ENCODE measurements around the gene STEAP3.

The STEAP3 gene

GRCh38 chr2:119252186-119253113 lies 28.8 kb downstream of the STEAP3 start:
- H2AFZ ChIP-seq, result no peak overlapping the region
- no peak overlapping the region for H3K4me3 ChIP-seq (ENCODE audit: low read depth, low read length)
- H3K27ac ChIP-seq, result no peak overlapping the region

GRCh38 chr2:119253114-119253702 lies 29.6 kb downstream of the STEAP3 start:
- no peak overlapping the region for H3K4me3 ChIP-seq (ENCODE audit: low read depth, low read length)
- no peaks in the 10 kb centered on the region for H3K9me3 ChIP-seq (ENCODE audit: control insufficient read depth, low read length)
- no peak for TF ChIP-seq CTCF (IDR thresholded peaks at IDR 0.05)
- no peaks in the 10 kb centered on the region for H3K36me3 ChIP-seq (ENCODE audit: control insufficient read depth, insufficient read depth, low read length)
- no peak overlapping the region for H2AFZ ChIP-seq
- H3K27ac ChIP-seq, result no peak overlapping the region
- peaks cover 2% of the 10 kb centered on the region for H3K4me1 ChIP-seq
- H3K27me3 ChIP-seq (ENCODE audit: control insufficient read depth, insufficient read depth, low read length), result no peaks in the 10 kb centered on the region
- H3K9ac ChIP-seq, result no peak overlapping the region
- H3K4me2 ChIP-seq (ENCODE audit: low read length), result no peak overlapping the region
- peaks cover 15% of the 10 kb centered on the region for H3K79me2 ChIP-seq

More at GRCh38 chr2:119252186-119253113, 28.8 kb downstream of the STEAP3 start:
- TF ChIP-seq CTCF (IDR thresholded peaks at IDR 0.05), result no peak
- H3K9me3 ChIP-seq (ENCODE audit: control insufficient read depth, low read length), result no peaks in the 10 kb centered on the region
- H3K36me3 ChIP-seq (ENCODE audit: control insufficient read depth, insufficient read depth, low read length), result no peaks in the 10 kb centered on the region
- H3K27me3 ChIP-seq (ENCODE audit: control insufficient read depth, insufficient read depth, low read length), result no peaks in the 10 kb centered on the region
- H3K79me2 ChIP-seq, result peaks cover 21% of the 10 kb centered on the region
- H3K9ac ChIP-seq, result no peak overlapping the region
- H3K4me1 ChIP-seq, result peaks cover 2% of the 10 kb centered on the region
- no peak overlapping the region for H3K4me2 ChIP-seq (ENCODE audit: low read length)

- Histone ChIP-seq H3K36me3 (ENCODE audit: control insufficient read depth, insufficient read depth, low read length) (no peaks in the 10 kb centered on the region), H3K9me3 (ENCODE audit: control insufficient read depth, low read length) (no peaks in the 10 kb centered on the region), H3K4me2 (ENCODE audit: low read length) (no peak overlapping the region), H3K4me3 (ENCODE audit: low read depth, low read length) (no peak overlapping the region), H3K27me3 (ENCODE audit: control insufficient read depth, insufficient read depth, low read length) (no peaks in the 10 kb centered on the region), H3K9ac (no peak overlapping the region), H3K27ac (no peak overlapping the region), H3K4me1 (peaks cover 2% of the 10 kb centered on the region), H2AFZ (no peak overlapping the region), H3K79me2 (peaks cover 7% of the 10 kb centered on the region)
- TF ChIP-seq CTCF (IDR thresholded peaks at IDR 0.05), result no peak
These were observed 30.3 kb downstream of the STEAP3 start for GRCh38 chr2:119253760-119254600.

GRCh38 chr2:119254601-119255080 lies 31.0 kb downstream of the STEAP3 start:
- no peak overlapping the region for H3K9ac ChIP-seq
- no peak overlapping the region for H3K4me2 ChIP-seq (ENCODE audit: low read length)
- H3K79me2 ChIP-seq, result peaks cover 3% of the 10 kb centered on the region
- H3K27ac ChIP-seq, result no peak overlapping the region
- H3K4me3 ChIP-seq (ENCODE audit: low read depth, low read length), result no peak overlapping the region
- no peaks in the 10 kb centered on the region for H3K27me3 ChIP-seq (ENCODE audit: control insufficient read depth, insufficient read depth, low read length)
- H3K36me3 ChIP-seq (ENCODE audit: control insufficient read depth, insufficient read depth, low read length), result no peaks in the 10 kb centered on the region
- peaks cover 2% of the 10 kb centered on the region for H3K4me1 ChIP-seq
- no peak overlapping the region for H2AFZ ChIP-seq
- H3K9me3 ChIP-seq (ENCODE audit: control insufficient read depth, low read length), result no peaks in the 10 kb centered on the region
- TF ChIP-seq CTCF (IDR thresholded peaks at IDR 0.05), result no peak
